HEK293 (cell line): Measurements from ENCODE around the gene ACSM3.

Experiments
- BCL11B ChIP-seq: fragments of 450-650 bp; formaldehyde crosslinking; IDR thresholded peaks from 2 replicates; pipeline ENCODE4 v1.5.1; 2016; ENCODE audit warnings: low read depth, missing biosample characterization, missing genetic modification characterization
- HOXC10 ChIP-seq: sonication (generic); formaldehyde crosslinking; IDR thresholded peaks from 2 replicates; pipeline ENCODE4 v1.8.1; 2023; ENCODE audit warnings: mild to moderate bottlenecking, missing genetic modification reagents
- PRDM4 ChIP-seq: fragments of 450-650 bp; formaldehyde crosslinking; IDR thresholded peaks from 2 replicates; pipeline ENCODE4 v1.5.1; 2017; ENCODE audit warnings: missing biosample characterization, missing genetic modification characterization
- ZNF16 ChIP-seq: fragments of 450-650 bp; formaldehyde crosslinking; IDR thresholded peaks from 2 replicates; pipeline ENCODE4 v1.5.1; 2016; ENCODE audit warnings: low read depth, missing biosample characterization, missing genetic modification characterization
- ZNF214 ChIP-seq: fragments of 450-650 bp; formaldehyde crosslinking; IDR thresholded peaks from 2 replicates; pipeline ENCODE4 v1.5.1; 2017; ENCODE audit warnings: missing biosample characterization, mild to moderate bottlenecking, missing genetic modification characterization, borderline replicate concordance
- ZNF292 ChIP-seq: fragments of 450-650 bp; formaldehyde crosslinking; IDR thresholded peaks from 2 replicates; pipeline ENCODE4 v1.5.1; 2016; ENCODE audit warnings: low read depth, missing biosample characterization, missing genetic modification characterization, borderline replicate concordance
- ZNF311 ChIP-seq: fragments of 450-650 bp; formaldehyde crosslinking; IDR thresholded peaks from 2 replicates; pipeline ENCODE4 v1.5.1; 2017; ENCODE audit warnings: missing biosample characterization, missing genetic modification characterization, borderline replicate concordance
- ZNF366 ChIP-seq: fragments of 450-650 bp; formaldehyde crosslinking; conservative IDR thresholded peaks from 2 replicates; pipeline ENCODE4 v1.5.1; 2016; ENCODE audit warnings: missing biosample characterization, missing genetic modification characterization
- ZNF394 ChIP-seq: fragments of 450-650 bp; formaldehyde crosslinking; IDR thresholded peaks from 2 replicates; pipeline ENCODE4 v1.5.1; 2016; ENCODE audit warnings: missing biosample characterization, missing genetic modification characterization, mild to moderate bottlenecking, moderate library complexity, borderline replicate concordance
- ZNF473 ChIP-seq: fragments of 450-650 bp; formaldehyde crosslinking; IDR thresholded peaks from 2 replicates; pipeline ENCODE4 v1.5.1; 2017; ENCODE audit warnings: missing biosample characterization, missing genetic modification characterization
- ZNF48 ChIP-seq: fragments of 450-650 bp; formaldehyde crosslinking; IDR thresholded peaks from 2 replicates; pipeline ENCODE4 v1.5.1; 2016; ENCODE audit warnings: missing biosample characterization, missing genetic modification characterization
- ZNF548 ChIP-seq: fragments of 450-650 bp; formaldehyde crosslinking; IDR thresholded peaks from 2 replicates; pipeline ENCODE4 v1.5.1; 2016; ENCODE audit warnings: missing biosample characterization, missing genetic modification characterization
- ZNF555 ChIP-seq: fragments of 450-650 bp; formaldehyde crosslinking; conservative IDR thresholded peaks from 2 replicates; pipeline ENCODE4 v1.5.1; 2017; ENCODE audit warnings: missing biosample characterization, mild to moderate bottlenecking, missing genetic modification characterization, inconsistent platforms
- ZNF571 ChIP-seq: fragments of 450-650 bp; formaldehyde crosslinking; IDR thresholded peaks from 2 replicates; pipeline ENCODE4 v1.5.0; 2017; ENCODE audit warnings: missing biosample characterization, missing genetic modification characterization
- ZNF623 ChIP-seq: fragments of 450-650 bp; formaldehyde crosslinking; IDR thresholded peaks from 2 replicates; pipeline ENCODE4 v1.5.1; 2016; ENCODE audit warnings: missing biosample characterization, missing genetic modification characterization
- ZNF707 ChIP-seq: fragments of 450-650 bp; formaldehyde crosslinking; IDR thresholded peaks from 2 replicates; pipeline ENCODE4 v1.5.1; 2016; ENCODE audit warnings: missing biosample characterization, missing genetic modification characterization
- ZNF776 ChIP-seq: fragments of 450-650 bp; formaldehyde crosslinking; IDR thresholded peaks from 2 replicates; pipeline ENCODE4 v1.5.0; 2017; ENCODE audit warnings: missing biosample characterization, missing genetic modification characterization, borderline replicate concordance
- TF ChIP-seq, protein P1 (sequence below): fragments of 450-650 bp; formaldehyde crosslinking; conservative IDR thresholded peaks from 2 replicates; pipeline ENCODE4 v1.5.1; 2016; ENCODE audit warnings: low read depth, missing biosample characterization, missing genetic modification characterization
- TF ChIP-seq, protein P2 (sequence below): fragments of 450-650 bp; formaldehyde crosslinking; IDR thresholded peaks from 2 replicates; pipeline ENCODE4 v1.5.1; 2017; ENCODE audit warnings: missing biosample characterization, missing genetic modification characterization
- TF ChIP-seq, protein P3 (sequence below): fragments of 450-650 bp; formaldehyde crosslinking; IDR thresholded peaks from 2 replicates; pipeline ENCODE4 v1.5.1; 2016; ENCODE audit warnings: missing biosample characterization, missing genetic modification characterization
- TF ChIP-seq, protein P4 (sequence below): fragments of 450-650 bp; formaldehyde crosslinking; conservative IDR thresholded peaks from 2 replicates; pipeline ENCODE4 v1.5.1; 2016; ENCODE audit warnings: low read depth, missing biosample characterization, missing genetic modification characterization

Gene ACSM3

DNA sequence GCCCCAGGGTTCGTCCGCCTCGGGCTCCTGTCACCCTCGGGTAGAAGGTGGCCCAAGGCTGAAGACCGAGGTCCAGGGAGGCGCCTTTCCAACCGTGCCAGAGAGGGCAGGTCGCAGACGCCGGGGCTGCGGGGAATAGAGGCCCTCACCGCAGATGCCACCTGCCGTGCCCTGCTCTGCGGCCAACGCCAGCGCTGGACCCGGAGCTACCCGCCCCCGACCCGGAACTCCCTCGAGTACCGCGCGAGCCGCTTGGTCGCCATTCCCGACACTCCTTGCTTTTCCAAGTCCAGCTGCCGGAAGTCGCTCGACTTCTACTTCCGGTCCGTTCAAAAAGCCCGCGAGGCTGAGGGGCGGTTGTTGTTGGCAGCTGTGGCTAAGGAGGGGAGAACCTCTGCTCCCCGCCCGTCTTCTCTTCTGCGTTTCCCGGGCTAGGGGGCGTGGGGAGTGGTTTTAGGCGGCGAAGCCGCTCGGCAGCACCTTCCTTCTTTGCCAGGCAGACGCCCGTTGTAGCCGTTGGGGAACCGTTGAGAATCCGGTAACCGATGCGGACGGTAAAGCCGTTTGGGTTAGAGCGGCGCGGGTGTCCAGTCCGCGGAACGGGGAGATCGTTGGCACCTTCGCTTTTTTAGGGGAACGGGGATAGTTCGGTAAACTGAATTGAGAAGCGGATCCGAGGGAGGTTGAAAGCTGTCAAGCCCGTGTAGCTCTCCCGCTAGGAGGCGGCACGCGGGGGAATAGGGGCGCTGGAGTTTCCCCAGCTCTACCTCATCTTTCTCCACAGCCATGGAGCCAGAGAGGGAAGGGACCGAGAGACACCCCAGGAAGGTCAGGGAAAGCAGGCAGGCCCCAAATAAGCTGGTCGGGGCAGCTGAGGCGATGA is 42.6 kb downstream of the ACSM3 start, which contains the start of the genes ERI2 and REXO5 (continued):
- TF ChIP-seq, protein P1, sequence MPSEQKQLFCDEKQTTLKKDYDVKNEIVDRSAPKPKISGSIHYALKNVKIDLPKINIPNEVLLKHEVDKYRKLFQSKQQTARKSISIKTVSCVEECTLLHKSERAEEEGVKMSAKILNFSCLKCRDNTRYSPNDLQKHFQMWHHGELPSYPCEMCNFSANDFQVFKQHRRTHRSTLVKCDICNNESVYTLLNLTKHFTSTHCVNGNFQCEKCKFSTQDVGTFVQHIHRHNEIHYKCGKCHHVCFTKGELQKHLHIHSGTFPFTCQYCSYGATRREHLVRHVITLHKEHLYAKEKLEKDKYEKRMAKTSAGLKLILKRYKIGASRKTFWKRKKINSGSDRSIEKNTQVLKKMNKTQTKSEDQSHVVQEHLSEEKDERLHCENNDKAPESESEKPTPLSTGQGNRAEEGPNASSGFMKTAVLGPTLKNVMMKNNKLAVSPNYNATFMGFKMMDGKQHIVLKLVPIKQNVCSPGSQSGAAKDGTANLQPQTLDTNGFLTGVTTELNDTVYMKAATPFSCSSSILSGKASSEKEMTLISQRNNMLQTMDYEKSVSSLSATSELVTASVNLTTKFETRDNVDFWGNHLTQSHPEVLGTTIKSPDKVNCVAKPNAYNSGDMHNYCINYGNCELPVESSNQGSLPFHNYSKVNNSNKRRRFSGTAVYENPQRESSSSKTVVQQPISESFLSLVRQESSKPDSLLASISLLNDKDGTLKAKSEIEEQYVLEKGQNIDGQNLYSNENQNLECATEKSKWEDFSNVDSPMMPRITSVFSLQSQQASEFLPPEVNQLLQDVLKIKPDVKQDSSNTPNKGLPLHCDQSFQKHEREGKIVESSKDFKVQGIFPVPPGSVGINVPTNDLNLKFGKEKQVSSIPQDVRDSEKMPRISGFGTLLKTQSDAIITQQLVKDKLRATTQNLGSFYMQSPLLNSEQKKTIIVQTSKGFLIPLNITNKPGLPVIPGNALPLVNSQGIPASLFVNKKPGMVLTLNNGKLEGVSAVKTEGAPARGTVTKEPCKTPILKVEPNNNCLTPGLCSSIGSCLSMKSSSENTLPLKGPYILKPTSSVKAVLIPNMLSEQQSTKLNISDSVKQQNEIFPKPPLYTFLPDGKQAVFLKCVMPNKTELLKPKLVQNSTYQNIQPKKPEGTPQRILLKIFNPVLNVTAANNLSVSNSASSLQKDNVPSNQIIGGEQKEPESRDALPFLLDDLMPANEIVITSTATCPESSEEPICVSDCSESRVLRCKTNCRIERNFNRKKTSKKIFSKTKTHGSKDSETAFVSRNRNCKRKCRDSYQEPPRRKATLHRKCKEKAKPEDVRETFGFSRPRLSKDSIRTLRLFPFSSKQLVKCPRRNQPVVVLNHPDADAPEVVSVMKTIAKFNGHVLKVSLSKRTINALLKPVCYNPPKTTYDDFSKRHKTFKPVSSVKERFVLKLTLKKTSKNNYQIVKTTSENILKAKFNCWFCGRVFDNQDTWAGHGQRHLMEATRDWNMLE (tag by site-specific recombination), result peak; percentile 92
- TF ChIP-seq ZNF48 (tag by site-specific recombination), result no peak
- no peak for TF ChIP-seq ZNF623 (tag by site-specific recombination)
- TF ChIP-seq ZNF707, result no peak
- peak; percentile 65; the same call in 1 of the 2 replicates for TF ChIP-seq ZNF394 (tag by site-specific recombination)
- TF ChIP-seq ZNF473, result no peak
- TF ChIP-seq, protein P2, sequence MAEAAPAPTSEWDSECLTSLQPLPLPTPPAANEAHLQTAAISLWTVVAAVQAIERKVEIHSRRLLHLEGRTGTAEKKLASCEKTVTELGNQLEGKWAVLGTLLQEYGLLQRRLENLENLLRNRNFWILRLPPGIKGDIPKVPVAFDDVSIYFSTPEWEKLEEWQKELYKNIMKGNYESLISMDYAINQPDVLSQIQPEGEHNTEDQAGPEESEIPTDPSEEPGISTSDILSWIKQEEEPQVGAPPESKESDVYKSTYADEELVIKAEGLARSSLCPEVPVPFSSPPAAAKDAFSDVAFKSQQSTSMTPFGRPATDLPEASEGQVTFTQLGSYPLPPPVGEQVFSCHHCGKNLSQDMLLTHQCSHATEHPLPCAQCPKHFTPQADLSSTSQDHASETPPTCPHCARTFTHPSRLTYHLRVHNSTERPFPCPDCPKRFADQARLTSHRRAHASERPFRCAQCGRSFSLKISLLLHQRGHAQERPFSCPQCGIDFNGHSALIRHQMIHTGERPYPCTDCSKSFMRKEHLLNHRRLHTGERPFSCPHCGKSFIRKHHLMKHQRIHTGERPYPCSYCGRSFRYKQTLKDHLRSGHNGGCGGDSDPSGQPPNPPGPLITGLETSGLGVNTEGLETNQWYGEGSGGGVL (tag by site-specific recombination), result peak; percentile 33; the same call in 1 of the 2 replicates
- TF ChIP-seq PRDM4 (tag by site-specific recombination), result 0 out of 2 replicates have a peak, but pooled peaks have one; percentile 10
- no peak for TF ChIP-seq BCL11B (tag by site-specific recombination)
- TF ChIP-seq ZNF311 (tag by site-specific recombination), result no peak
- peak; percentile 70 for TF ChIP-seq ZNF366 (tag by site-specific recombination)
- TF ChIP-seq, protein P3, sequence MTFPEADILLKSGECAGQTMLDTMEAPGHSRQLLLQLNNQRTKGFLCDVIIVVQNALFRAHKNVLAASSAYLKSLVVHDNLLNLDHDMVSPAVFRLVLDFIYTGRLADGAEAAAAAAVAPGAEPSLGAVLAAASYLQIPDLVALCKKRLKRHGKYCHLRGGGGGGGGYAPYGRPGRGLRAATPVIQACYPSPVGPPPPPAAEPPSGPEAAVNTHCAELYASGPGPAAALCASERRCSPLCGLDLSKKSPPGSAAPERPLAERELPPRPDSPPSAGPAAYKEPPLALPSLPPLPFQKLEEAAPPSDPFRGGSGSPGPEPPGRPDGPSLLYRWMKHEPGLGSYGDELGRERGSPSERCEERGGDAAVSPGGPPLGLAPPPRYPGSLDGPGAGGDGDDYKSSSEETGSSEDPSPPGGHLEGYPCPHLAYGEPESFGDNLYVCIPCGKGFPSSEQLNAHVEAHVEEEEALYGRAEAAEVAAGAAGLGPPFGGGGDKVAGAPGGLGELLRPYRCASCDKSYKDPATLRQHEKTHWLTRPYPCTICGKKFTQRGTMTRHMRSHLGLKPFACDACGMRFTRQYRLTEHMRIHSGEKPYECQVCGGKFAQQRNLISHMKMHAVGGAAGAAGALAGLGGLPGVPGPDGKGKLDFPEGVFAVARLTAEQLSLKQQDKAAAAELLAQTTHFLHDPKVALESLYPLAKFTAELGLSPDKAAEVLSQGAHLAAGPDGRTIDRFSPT (tag by site-specific recombination), result peak; percentile 66
- no peak for TF ChIP-seq ZNF555
- no peak for TF ChIP-seq ZNF16 (tag by site-specific recombination)
- TF ChIP-seq, protein P4, sequence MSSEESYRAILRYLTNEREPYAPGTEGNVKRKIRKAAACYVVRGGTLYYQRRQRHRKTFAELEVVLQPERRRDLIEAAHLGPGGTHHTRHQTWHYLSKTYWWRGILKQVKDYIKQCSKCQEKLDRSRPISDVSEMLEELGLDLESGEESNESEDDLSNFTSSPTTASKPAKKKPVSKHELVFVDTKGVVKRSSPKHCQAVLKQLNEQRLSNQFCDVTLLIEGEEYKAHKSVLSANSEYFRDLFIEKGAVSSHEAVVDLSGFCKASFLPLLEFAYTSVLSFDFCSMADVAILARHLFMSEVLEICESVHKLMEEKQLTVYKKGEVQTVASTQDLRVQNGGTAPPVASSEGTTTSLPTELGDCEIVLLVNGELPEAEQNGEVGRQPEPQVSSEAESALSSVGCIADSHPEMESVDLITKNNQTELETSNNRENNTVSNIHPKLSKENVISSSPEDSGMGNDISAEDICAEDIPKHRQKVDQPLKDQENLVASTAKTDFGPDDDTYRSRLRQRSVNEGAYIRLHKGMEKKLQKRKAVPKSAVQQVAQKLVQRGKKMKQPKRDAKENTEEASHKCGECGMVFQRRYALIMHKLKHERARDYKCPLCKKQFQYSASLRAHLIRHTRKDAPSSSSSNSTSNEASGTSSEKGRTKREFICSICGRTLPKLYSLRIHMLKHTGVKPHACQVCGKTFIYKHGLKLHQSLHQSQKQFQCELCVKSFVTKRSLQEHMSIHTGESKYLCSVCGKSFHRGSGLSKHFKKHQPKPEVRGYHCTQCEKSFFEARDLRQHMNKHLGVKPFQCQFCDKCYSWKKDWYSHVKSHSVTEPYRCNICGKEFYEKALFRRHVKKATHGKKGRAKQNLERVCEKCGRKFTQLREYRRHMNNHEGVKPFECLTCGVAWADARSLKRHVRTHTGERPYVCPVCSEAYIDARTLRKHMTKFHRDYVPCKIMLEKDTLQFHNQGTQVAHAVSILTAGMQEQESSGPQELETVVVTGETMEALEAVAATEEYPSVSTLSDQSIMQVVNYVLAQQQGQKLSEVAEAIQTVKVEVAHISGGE (tag by site-specific recombination), result peak; percentile 95
- TF ChIP-seq ZNF214 (tag by site-specific recombination), result no peak
- no peak for TF ChIP-seq ZNF292 (tag by site-specific recombination)
- TF ChIP-seq HOXC10, result no peak
- no peak for TF ChIP-seq ZNF548 (tag by site-specific recombination)
- TF ChIP-seq ZNF776 (tag by site-specific recombination), result no peak
- TF ChIP-seq ZNF571 (tag by site-specific recombination), result no peak
